H1 (cell line): ENCODE data around the gene BLCAP. TPM values are rescaled to one million over a fixed set of nuclear protein-coding genes. Genes with fewer than 3 reads are reported as not detected.

Experiments
- CTCF ChIA-PET: fragments of 300-600 bp; sonication (Branson Sonifier 250); formaldehyde crosslinking; loops from one replicate; lab custom pipeline; 2021; ENCODE audit not compliant: partially characterized antibody; lab: Charles Lee
- POLR2A ChIA-PET: fragments of 300-600 bp; sonication (Branson Sonifier 250); formaldehyde crosslinking; loops from one replicate; lab custom pipeline; 2021; ENCODE audit warnings: inconsistent platforms; ENCODE audit not compliant: partially characterized antibody; lab: Charles Lee
- DNase-seq, 2 experiments: peaks; one replicate each; pipeline versions ENCODE4 v3.0.0 to v3.0.0-alpha.2; 2010 to 2022; ENCODE audit warnings: low spot score in 2 of 2, low read depth in 1 of 2, mixed read lengths in 1 of 2
- FAIRE-seq: peaks from 2 replicates; lab custom pipeline; 2011; peaks lifted over from hg19 to GRCh38; lab: Jason Lieb, UNC
- H2AFZ ChIP-seq: 2 replicates; pipeline ENCODE4 v1.8.1; 2012; ENCODE audit warnings: low read length, inconsistent platforms
- H2AK5ac ChIP-seq: 2 replicates; pipeline ENCODE4 v1.6.1; 2013; ENCODE audit warnings: low read depth, low read length
- H2BK120ac ChIP-seq: replicated peaks from 2 replicates; pipeline ENCODE3; 2013; ENCODE audit warnings: low read depth, low read length, inconsistent platforms
- H2BK12ac ChIP-seq: 2 replicates; pipeline ENCODE4 v1.6.1; 2013; ENCODE audit warnings: low read depth, low read length
- H2BK15ac ChIP-seq: 2 replicates; pipeline ENCODE4 v1.6.1; 2013; ENCODE audit warnings: low read length
- H2BK20ac ChIP-seq: 2 replicates; pipeline ENCODE4 v1.6.1; 2013; ENCODE audit warnings: low read length
- H2BK5ac ChIP-seq: 2 replicates; pipeline ENCODE4 v1.6.1; 2013; ENCODE audit warnings: low read depth, low read length
- H3K14ac ChIP-seq: 2 replicates; pipeline ENCODE4 v1.6.1; 2013; ENCODE audit warnings: inconsistent platforms; ENCODE audit not compliant: insufficient read length
- H3K18ac ChIP-seq: 2 replicates; pipeline ENCODE4 v1.6.1; 2013; ENCODE audit warnings: low read length; ENCODE audit errors: extremely low read depth
- H3K23ac ChIP-seq: 2 replicates; pipeline ENCODE4 v1.6.1; 2013; ENCODE audit warnings: inconsistent platforms; ENCODE audit not compliant: insufficient read length
- H3K23me2 ChIP-seq: 2 replicates; pipeline ENCODE4 v1.6.1; 2013; ENCODE audit warnings: low read depth, low read length
- H3K27ac ChIP-seq: 2 replicates; pipeline ENCODE4 v1.6.1; 2011; ENCODE audit warnings: low read depth, low read length, inconsistent platforms
- H3K27me3 ChIP-seq, 4 experiments: replicated peaks in 1 of 4; 1 replicate in 1 of 4; 2 replicates in 3 of 4; pipeline versions ENCODE4 v1.6.1 to v1.8.1; 2011 to 2013; ENCODE audit warnings: low read length in 3 of 4, mild to moderate bottlenecking in 3 of 4, inconsistent platforms in 2 of 4, mixed read lengths in 2 of 4, moderate library complexity in 1 of 4; ENCODE audit not compliant: control insufficient read depth in 3 of 4, insufficient read depth in 3 of 4; ENCODE audit errors: extremely low read depth in 1 of 4
- H3K36me3 ChIP-seq, 4 experiments: 2 replicates each; pipeline versions ENCODE4 v1.6.1 to v1.8.1; 2011 to 2013; ENCODE audit warnings: mild to moderate bottlenecking in 4 of 4, low read length in 3 of 4, moderate library complexity in 2 of 4, control low read depth in 1 of 4, inconsistent platforms in 1 of 4; ENCODE audit not compliant: insufficient read depth in 4 of 4, control insufficient read depth in 2 of 4
- H3K4ac ChIP-seq: replicated peaks from 2 replicates; pipeline ENCODE3; 2013; ENCODE audit warnings: low read length, low read depth, mixed read lengths, inconsistent platforms; ENCODE audit not compliant: insufficient read length
- H3K4me1 ChIP-seq, 4 experiments: replicated peaks in 1 of 4; 1 replicate in 1 of 4; 2 replicates in 3 of 4; pipeline versions ENCODE4 v1.6.1 to v1.8.1; 2011 to 2013; ENCODE audit warnings: low read length in 3 of 4, inconsistent platforms in 2 of 4, mixed read lengths in 1 of 4; ENCODE audit not compliant: insufficient read depth in 4 of 4, control insufficient read depth in 3 of 4
- H3K4me2 ChIP-seq, 2 experiments: 2 replicates each; pipeline versions ENCODE4 v1.6.1 to v1.8.1; 2011 to 2013; ENCODE audit warnings: low read depth in 2 of 2, low read length in 2 of 2, control low read depth in 1 of 2, inconsistent platforms in 1 of 2, mild to moderate bottlenecking in 1 of 2; ENCODE audit not compliant: insufficient read depth in 1 of 2
- H3K4me3 ChIP-seq, 4 experiments: fragments of 200-600, 300-600 bp in 1 of 4; sonication (generic), shearing (Covaris generic), sonication (Bioruptor Twin) in 1 of 4; 2 replicates each; pipeline versions ENCODE4 v1.5.1 to v1.8.1; 2011 to 2016; ENCODE audit warnings: low read length in 4 of 4, low read depth in 3 of 4, control low read depth in 2 of 4, inconsistent platforms in 2 of 4, mild to moderate bottlenecking in 2 of 4, mixed read lengths in 1 of 4, moderate library complexity in 1 of 4; ENCODE audit not compliant: insufficient read depth in 2 of 4; ENCODE audit errors: extremely low read depth in 1 of 4
- H3K56ac ChIP-seq: replicated peaks from 2 replicates; pipeline ENCODE3; 2013; ENCODE audit warnings: low read depth, mild to moderate bottlenecking, mixed read lengths, low read length, inconsistent platforms; ENCODE audit not compliant: insufficient read length
- H3K79me1 ChIP-seq: 2 replicates; pipeline ENCODE4 v1.6.1; 2013; ENCODE audit warnings: low read depth, low read length, control low read depth
- H3K79me2 ChIP-seq, 2 experiments: 2 replicates each; pipeline versions ENCODE4 v1.6.1 to v1.8.1; 2012 to 2013; ENCODE audit warnings: low read length in 2 of 2, mild to moderate bottlenecking in 2 of 2, inconsistent platforms in 1 of 2; ENCODE audit not compliant: insufficient read depth in 2 of 2, control insufficient read depth in 1 of 2
- H3K9ac ChIP-seq, 4 experiments: replicated peaks in 1 of 4; 1 replicate in 1 of 4; 2 replicates in 3 of 4; pipeline versions ENCODE4 v1.6.1 to v1.8.1; 2011 to 2013; ENCODE audit warnings: low read depth in 3 of 4, low read length in 3 of 4, control low read depth in 2 of 4, mild to moderate bottlenecking in 2 of 4, moderate library complexity in 2 of 4, inconsistent platforms in 1 of 4; ENCODE audit errors: extremely low read depth in 1 of 4
- H3K9me3 ChIP-seq, 2 experiments: 2 replicates each; pipeline versions ENCODE4 v1.6.1 to v1.8.1; 2012 to 2013; ENCODE audit warnings: mild to moderate bottlenecking in 2 of 2, moderate library complexity in 2 of 2, control low read depth in 1 of 2, inconsistent platforms in 1 of 2, low read depth in 1 of 2, low read length in 1 of 2, mixed read lengths in 1 of 2; ENCODE audit not compliant: insufficient read depth in 2 of 2
- H4K20me1 ChIP-seq, 2 experiments: replicated peaks in 1 of 2; 2 replicates each; pipeline versions ENCODE3 to v1.8.1; 2011 to 2013; ENCODE audit warnings: inconsistent platforms in 2 of 2, low read length in 2 of 2, mild to moderate bottlenecking in 1 of 2; ENCODE audit not compliant: insufficient read depth in 2 of 2, control insufficient read depth in 1 of 2
- H4K5ac ChIP-seq: 2 replicates; pipeline ENCODE4 v1.6.1; 2013; ENCODE audit warnings: low read length, low read depth, mixed read lengths, inconsistent platforms; ENCODE audit not compliant: insufficient read length
- H4K8ac ChIP-seq: 2 replicates; pipeline ENCODE4 v1.8.0; 2013; ENCODE audit warnings: mild to moderate bottlenecking, moderate library complexity, low read length, inconsistent platforms; ENCODE audit not compliant: insufficient read depth; ENCODE audit errors: extremely low read depth
- H4K91ac ChIP-seq: replicated peaks from 2 replicates; pipeline ENCODE3; 2013; ENCODE audit warnings: low read length, mixed read lengths, inconsistent platforms; ENCODE audit not compliant: insufficient read length
- BCL11A ChIP-seq, 2 experiments: IDR thresholded peaks; one replicate each; pipeline ENCODE4 v1.6.1; 2011; ENCODE audit warnings: low read depth in 2 of 2, low read length in 2 of 2, mild to moderate bottlenecking in 2 of 2
- GTF2F1 ChIP-seq: IDR thresholded peaks from 2 replicates; pipeline ENCODE4 v1.6.1; 2012; ENCODE audit warnings: low read depth, low read length, improper control_type of control experiment, borderline replicate concordance
- KDM1A ChIP-seq: fragments of 200-600, 300-600 bp; sonication (generic); IDR thresholded peaks from 2 replicates; pipeline ENCODE4 v1.7.1; 2016; ENCODE audit warnings: mild to moderate bottlenecking, low read length, borderline replicate concordance
- RAD21 ChIP-seq, 2 experiments: IDR thresholded peaks in 1 of 2; conservative IDR thresholded peaks in 1 of 2; 2 replicates each; pipeline ENCODE4 v1.6.1; 2011; ENCODE audit warnings: low read depth in 2 of 2, low read length in 2 of 2, improper control_type of control experiment in 1 of 2, inconsistent platforms in 1 of 2, mild to moderate bottlenecking in 1 of 2, moderate library complexity in 1 of 2
- RFX5 ChIP-seq: IDR thresholded peaks from 2 replicates; pipeline ENCODE4 v1.6.1; 2011; ENCODE audit warnings: low read depth, low read length, improper control_type of control experiment, borderline replicate concordance
- WGBS, 2 experiments: shearing (Covaris generic) in 1 of 2; methylation state at CpG; one replicate each; pipeline versions ENCODE4 v1.1.6 to v1.1.7; 2013 to 2015; ENCODE audit warnings: low lambda C conversion rate in 2 of 2, mixed read lengths in 2 of 2, inconsistent platforms in 1 of 2, low coverage in 1 of 2, missing lambda C conversion rate in 1 of 2; ENCODE audit not compliant: insufficient replicate concordance in 2 of 2, insufficient coverage in 1 of 2, insufficient read length in 1 of 2; ENCODE audit errors: extremely low coverage in 1 of 2, missing lambda C conversion rate in 1 of 2; 5-methylcytosine and 5-hydroxymethylcytosine counted together
- polyA plus RNA-seq, 7 experiments: library from polyadenylated mRNA; depleted of rRNA in 3 of 7; stranded (reverse) in 5 of 7; unstranded in 2 of 7; fragments of >200 nt in 5 of 7; fragments of 200-250 nt in 2 of 7; gene quantifications; 1 replicate in 5 of 7; 2 replicates in 1 of 7; 4 replicates in 1 of 7; pipeline versions ENCODE4 v1.2.1 to v1.2.3, GENCODE V29; 2011 to 2013; ENCODE audit warnings: missing spikeins in 2 of 7, mixed read lengths in 2 of 7
- total RNA-seq: library from RNA; stranded (reverse); fragmentation: NEBNext Ultra II Directional; extraction: Animal tissue kit (Norgen Biotek cat#: 25700); gene quantifications from 2 replicates; pipeline ENCODE4 v1.2.1, GENCODE V29; 2021
- TF ChIP-seq, protein P1 (sequence below): IDR thresholded peaks from 2 replicates; pipeline ENCODE4 v1.6.1; 2011; ENCODE audit warnings: low read depth, mild to moderate bottlenecking, low read length; ENCODE audit not compliant: insufficient read depth
- TF ChIP-seq, protein P2 (sequence below): IDR thresholded peaks from 2 replicates; pipeline ENCODE4 v1.6.1; 2012; ENCODE audit warnings: low read length, inconsistent platforms

BLCAP gene
- total and polyA plus RNA-seq, 2 of the 8 experiments (the other 6 are each of a cell fraction or from before 2014, with no cell fraction given) = 60.3 to 72.2 TPM

DNA sequence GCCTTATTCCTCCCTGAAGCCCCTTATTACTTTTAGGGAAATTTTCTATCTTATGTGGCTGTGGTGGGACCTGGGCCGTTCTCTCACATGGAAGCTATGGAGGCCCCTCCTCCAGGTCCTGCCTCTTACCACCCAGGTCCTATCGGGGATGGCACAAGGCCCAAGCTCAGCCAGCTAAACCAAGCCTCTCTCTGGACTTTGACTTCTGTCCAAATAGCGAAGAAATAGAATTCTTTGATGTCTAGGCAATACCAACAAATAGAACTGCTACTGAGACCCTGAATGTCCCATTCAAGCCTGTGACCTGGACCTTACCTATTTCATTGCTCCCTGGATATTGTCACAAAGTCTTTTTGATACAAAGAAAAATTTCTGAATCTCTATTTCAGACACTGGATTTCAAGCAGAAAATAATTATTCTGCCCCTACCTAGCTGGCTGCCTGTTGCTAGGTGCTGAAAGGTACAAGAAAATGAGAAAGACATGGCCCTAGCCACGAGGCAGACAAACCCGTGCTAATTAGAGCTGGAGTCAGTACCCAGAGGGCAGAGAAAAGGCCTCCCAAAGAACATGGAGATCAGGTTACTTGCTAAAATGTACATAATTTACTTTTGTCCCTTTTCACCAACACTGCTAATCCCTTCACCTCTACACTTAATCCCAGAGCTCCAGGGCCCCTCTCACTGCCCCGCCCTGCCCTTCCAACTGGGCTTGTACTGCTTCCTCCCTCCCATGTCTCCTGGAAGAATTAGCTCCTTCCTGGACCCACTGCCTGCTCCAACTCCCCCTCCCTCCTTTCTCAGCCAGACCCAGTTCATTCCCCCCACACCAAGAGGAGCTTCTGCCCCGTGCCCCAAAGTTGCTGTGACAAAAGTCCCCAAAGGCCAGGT, 22.2 kb downstream of the BLCAP start:
- no peak overlapping the region for H2BK15ac ChIP-seq
- H3K4ac ChIP-seq = no peak overlapping the region
- no peaks in the 10 kb centered on the region for H3K27me3 ChIP-seq
- H3K4me2 ChIP-seq = peak overlapping the region in 1 of 2 experiments; percentile 41; a peak in 1 of 4 replicates
- H3K18ac ChIP-seq = no peak overlapping the region; the same call in 1 of the 2 replicates
- no peaks in the 10 kb centered on the region for H3K23me2 ChIP-seq
- H2BK5ac ChIP-seq = peak overlapping the region; percentile 28; the same call in 1 of the 2 replicates
- H3K79me1 ChIP-seq = peaks cover 3% of the 10 kb centered on the region; the same call in 1 of the 2 replicates
- no peak overlapping the region for H4K91ac ChIP-seq
- no peak overlapping the region for H2BK20ac ChIP-seq
- H4K5ac ChIP-seq = no peak overlapping the region
- ChIA-PET POLR2A (interaction anchor here (0.6 to 11.2 kb wide), 13 partner anchors 12 to 134 kb away, joined by 3 to 116 read pairs (median 4); partner anchors contain the start of gene NNAT), CTCF (interaction anchor here (0.8 to 2.5 kb wide), 9 partner anchors 9 to 109 kb away, joined by 3 to 11 read pairs (median 5); partner anchors contain the start of gene NNAT)
- no peak overlapping the region for H3K56ac ChIP-seq
- 77% methylated on average over 6 of the region's 7 CpGs; no CpG with 5 or more reads in 1 of the 2 experiments for WGBS, 2 experiments
- H3K23ac ChIP-seq = no peak overlapping the region
- no peak overlapping the region for H3K4me3 ChIP-seq
- no peak overlapping the region for H2AK5ac ChIP-seq
- H2BK120ac ChIP-seq = no peak overlapping the region
- no peak overlapping the region for H4K8ac ChIP-seq
- peaks cover 0 to 6% (median 2%) of the 10 kb centered on the region in 4 experiments; a peak in 2 of 8 replicates for H3K36me3 ChIP-seq
- no peaks in the 10 kb centered on the region for H3K79me2 ChIP-seq
- peaks cover 0 to 4% of the 10 kb centered on the region in 2 experiments for H4K20me1 ChIP-seq
- H3K9me3 ChIP-seq = no peaks in the 10 kb centered on the region
- H3K27ac ChIP-seq = no peak overlapping the region
- H2BK12ac ChIP-seq = no peak overlapping the region
- no peak overlapping the region for H2AFZ ChIP-seq
- DNase-seq = no peak
- H3K9ac ChIP-seq = no peak overlapping the region
- peaks cover 7 to 15% (median 10%) of the 10 kb centered on the region in 4 experiments; a peak in 6 of 7 replicates for H3K4me1 ChIP-seq
- FAIRE-seq = peak; percentile 82
- no peak overlapping the region for H3K14ac ChIP-seq
- TF ChIP-seq, protein P1, sequence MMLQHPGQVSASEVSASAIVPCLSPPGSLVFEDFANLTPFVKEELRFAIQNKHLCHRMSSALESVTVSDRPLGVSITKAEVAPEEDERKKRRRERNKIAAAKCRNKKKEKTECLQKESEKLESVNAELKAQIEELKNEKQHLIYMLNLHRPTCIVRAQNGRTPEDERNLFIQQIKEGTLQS = no peak
- TF ChIP-seq, protein P2, sequence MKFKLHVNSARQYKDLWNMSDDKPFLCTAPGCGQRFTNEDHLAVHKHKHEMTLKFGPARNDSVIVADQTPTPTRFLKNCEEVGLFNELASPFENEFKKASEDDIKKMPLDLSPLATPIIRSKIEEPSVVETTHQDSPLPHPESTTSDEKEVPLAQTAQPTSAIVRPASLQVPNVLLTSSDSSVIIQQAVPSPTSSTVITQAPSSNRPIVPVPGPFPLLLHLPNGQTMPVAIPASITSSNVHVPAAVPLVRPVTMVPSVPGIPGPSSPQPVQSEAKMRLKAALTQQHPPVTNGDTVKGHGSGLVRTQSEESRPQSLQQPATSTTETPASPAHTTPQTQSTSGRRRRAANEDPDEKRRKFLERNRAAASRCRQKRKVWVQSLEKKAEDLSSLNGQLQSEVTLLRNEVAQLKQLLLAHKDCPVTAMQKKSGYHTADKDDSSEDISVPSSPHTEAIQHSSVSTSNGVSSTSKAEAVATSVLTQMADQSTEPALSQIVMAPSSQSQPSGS = no peak
- TF ChIP-seq GTF2F1 (no peak), KDM1A (no peak), BCL11A (IDR thresholded peaks at IDR 0.05; ENCODE audit: low read depth in 2 of 2, low read length in 2 of 2) (no peak), RAD21 (IDR thresholded peaks at IDR 0.05 in 1 of 2, conservative IDR thresholded peaks at IDR 0.05 in 1 of 2; ENCODE audit: low read depth in 2 of 2, low read length in 2 of 2) (no peak), RFX5 (no peak)
